ENCODE measurements around the gene TAB2. TPM values are rescaled to one million over a fixed set of nuclear protein-coding genes. Genes with fewer than 3 reads are reported as not detected.
"Not testable (repeated sequence)": the region's sequence is repeated elsewhere in the genome, so short reads cannot be mapped to it uniquely, and the experiment has no call there.

Gene TAB2
- total RNA-seq, 1 donor from 2014 or later = 142 TPM

DNA sequence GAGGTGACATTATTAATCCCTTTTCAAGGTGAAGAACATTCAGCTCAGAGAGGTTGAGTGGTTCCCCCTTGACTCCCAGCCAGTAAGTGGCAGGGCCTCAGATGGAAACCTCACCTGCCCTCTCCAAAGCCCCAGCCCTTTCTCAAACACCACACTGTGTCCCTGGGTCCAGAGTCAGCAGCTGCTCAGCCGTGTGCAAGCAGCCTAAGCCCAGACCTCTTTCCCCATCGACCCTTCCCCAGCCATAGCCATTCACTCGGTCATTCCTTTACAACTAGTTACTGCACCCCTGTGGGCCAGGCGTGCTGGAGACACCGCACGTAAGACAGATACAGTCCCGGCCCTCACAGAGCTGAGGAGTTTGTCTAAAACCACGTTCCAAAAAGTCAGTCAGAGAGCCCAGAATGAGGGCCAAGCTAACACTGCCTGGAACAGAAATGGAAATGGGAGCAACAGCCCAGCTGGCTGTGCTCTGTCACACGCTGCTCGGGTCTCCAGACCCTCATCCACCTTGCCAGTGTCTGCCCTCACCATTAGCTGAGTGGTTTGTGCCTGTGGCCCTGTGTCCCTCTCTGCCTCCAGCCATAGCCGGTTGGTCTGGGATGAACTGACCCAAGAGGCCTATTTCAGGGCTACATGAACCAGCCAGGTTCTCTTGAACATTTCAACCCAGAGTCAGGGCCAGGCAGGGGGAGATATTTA, 137.7 kb downstream of the TAB2 start:
- intact Hi-C loops (cut with micrococcal nuclease) = no loop called here

DNA sequence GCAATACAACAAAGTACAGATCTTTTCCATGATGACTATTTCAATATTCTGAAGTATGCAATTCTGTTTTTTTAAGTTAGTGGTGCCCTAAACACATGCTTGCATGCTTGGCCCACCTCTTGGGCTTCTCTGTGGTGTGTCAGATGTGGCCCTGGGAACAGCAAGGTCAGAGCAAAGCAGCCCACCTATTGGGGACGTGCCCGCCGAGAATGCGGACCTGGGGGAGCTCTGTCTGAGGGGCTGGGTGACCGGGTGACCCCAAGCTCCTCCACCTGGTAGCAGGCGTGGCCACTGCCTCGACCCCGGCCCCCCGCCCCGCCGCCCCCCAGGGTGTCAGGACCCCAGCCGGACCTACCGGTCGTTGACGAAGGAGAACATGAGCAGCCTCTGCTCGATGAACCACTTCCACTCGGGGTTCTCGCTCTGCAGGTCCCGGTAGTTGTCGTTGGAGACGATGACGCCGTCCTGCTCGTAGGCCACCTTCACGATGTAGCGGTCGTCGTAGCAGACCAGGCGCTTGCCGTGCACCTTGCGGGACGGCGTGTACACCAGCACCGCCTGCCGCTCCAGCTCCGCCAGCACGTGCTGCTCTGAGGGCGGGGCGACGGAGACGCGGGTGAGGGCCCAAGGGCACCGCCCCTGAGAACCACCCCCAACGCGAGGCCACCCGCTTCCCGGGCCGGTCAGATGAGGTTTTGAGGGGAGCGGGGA, 139.0 kb downstream of the TAB2 start:
- intact Hi-C loops (cut with micrococcal nuclease) = no loop called here

- intact Hi-C loops (cut with micrococcal nuclease) = no loop called here
Measured at GRCh38 chr6:149457316-149457884, 139.9 kb downstream of the TAB2 start.

GRCh38 chr6:149458196-149458595, 140.7 kb downstream of the TAB2 start:
- intact Hi-C loops (cut with micrococcal nuclease) = no loop called here

- intact Hi-C loops (cut with micrococcal nuclease) = no loop called here
Measured at GRCh38 chr6:149458806-149459205, 141.3 kb downstream of the TAB2 start.

GRCh38 chr6:149459761-149460160, 142.2 kb downstream of the TAB2 start:
- intact Hi-C loops (cut with micrococcal nuclease) = no loop called here

DNA sequence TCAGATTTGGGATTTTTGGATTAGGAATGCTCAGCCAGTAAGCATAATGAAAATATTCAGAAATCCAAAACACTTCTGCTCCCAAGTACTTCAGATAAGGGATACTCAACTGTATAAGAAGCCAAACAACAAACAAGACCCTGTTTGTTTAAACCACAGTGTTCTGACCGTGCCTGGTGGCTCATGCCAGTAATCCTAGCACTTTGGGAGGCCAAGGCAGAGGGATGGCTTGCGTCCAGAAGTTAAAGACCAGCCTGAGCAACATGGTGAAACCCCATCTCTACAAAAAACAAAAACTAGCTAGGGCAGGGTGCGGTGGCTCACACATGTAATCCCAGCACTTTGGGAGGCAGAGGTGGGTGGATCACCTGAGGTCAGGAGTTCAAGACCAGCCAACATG, 142.7 kb downstream of the TAB2 start:
- intact Hi-C loops (cut with micrococcal nuclease) = not testable (repeated sequence)

Other genes starting within 250 kb of the TAB2 start
- 9.6 and 10.5 TPM in 2 replicates for gene SUMO4, start 82.5 kb downstream of the TAB2 start, total RNA-seq
- gene ZC3H12D, start 167.3 kb downstream of the TAB2 start, total RNA-seq = 9.7 and 10.3 TPM in 2 replicates
- gene PPIL4, start 228.3 kb downstream of the TAB2 start, total RNA-seq = 18.3 and 18.6 TPM in 2 replicates
- gene GINM1, start 248.7 kb downstream of the TAB2 start, total RNA-seq = 15.1 and 17.7 TPM in 2 replicates